AML-193 (cell line): ENCODE measurements around the gene FAM234A.

Source experiments
- DNase-seq, 2 experiments: peaks; one replicate each; lab custom pipeline; 2025; lab: John Stamatoyannopoulos, UW

FAM234A gene

GRCh38 chr16:301235-301634 lies 66.6 kb downstream of the FAM234A start:
- no peak for DNase-seq

GRCh38 chr16:301950-302349 lies 67.3 kb downstream of the FAM234A start:
- no peak for DNase-seq

GRCh38 chr16:303760-304505 lies 69.3 kb downstream of the FAM234A start:
- DNase-seq = peak in 1 of 2 experiments; percentile 4

- no peak for DNase-seq
These were observed 71.5 kb downstream of the FAM234A start for GRCh38 chr16:305916-306626.

- DNase-seq = no peak
These were observed 72.3 kb downstream of the FAM234A start for GRCh38 chr16:306911-307370.

GRCh38 chr16:307691-308312 lies 73.2 kb downstream of the FAM234A start:
- no peak for DNase-seq

- DNase-seq = no peak
These were observed 74.9 kb downstream of the FAM234A start for GRCh38 chr16:309476-309875.

GRCh38 chr16:311725-312124 lies 77.1 kb downstream of the FAM234A start:
- DNase-seq = no peak

- no peak for DNase-seq
These were observed 79.7 kb downstream of the FAM234A start for GRCh38 chr16:314351-314750.

- DNase-seq = no peak
These were observed 80.2 kb downstream of the FAM234A start for GRCh38 chr16:314795-315299.
